ENCODE data around the gene AASS. TPM values are rescaled to one million over a fixed set of nuclear protein-coding genes. Genes with fewer than 3 reads are reported as not detected.

Gene AASS
- total RNA-seq, 2 experiments from 2014 or later = 0.98 to 1.5 TPM

- ATAC-seq (ENCODE audit: poor library complexity) (no peak), DNase-seq (no peak)
- Mint-ChIP-seq H3K27ac (no peak overlapping the region), H3K4me1 (ENCODE audit: low read depth) (peaks cover 15% of the 10 kb centered on the region), H3K27me3 (peaks cover 32% of the 10 kb centered on the region), H3K36me3 (ENCODE audit: low read depth) (peaks cover 3% of the 10 kb centered on the region), H3K9me3 (peaks cover under 1% of the 10 kb centered on the region), H3K4me3 (no peak overlapping the region)
- peaks cover 7 to 8% of the 10 kb centered on the region in 2 experiments for H3K27me3 ChIP-seq (ENCODE audit: control insufficient read depth in 1 of 2, insufficient read depth in 2 of 2, low read length in 2 of 2)
- POLR2A ChIA-PET = no interaction called here
- H3K9me3 ChIP-seq (ENCODE audit: control insufficient read depth in 1 of 2, insufficient read depth in 1 of 2, low read length in 2 of 2) = no peaks in the 10 kb centered on the region
- H3K4me3 ChIP-seq (ENCODE audit: low read length) = no peak overlapping the region
- CTCF ChIA-PET = no interaction called here
- no peaks in the 10 kb centered on the region for H3K36me3 ChIP-seq (ENCODE audit: insufficient read depth, low read length)
- peaks cover 13% of the 10 kb centered on the region for H3K4me1 ChIP-seq (ENCODE audit: insufficient read depth, low read length)
- intact Hi-C loops (cut with DNase I, micrococcal nuclease) = no loop called here
- H3K27ac ChIP-seq (ENCODE audit: low read depth in 1 of 2, low read length in 2 of 2) = no peak overlapping the region
- TF ChIP-seq, protein P1, sequence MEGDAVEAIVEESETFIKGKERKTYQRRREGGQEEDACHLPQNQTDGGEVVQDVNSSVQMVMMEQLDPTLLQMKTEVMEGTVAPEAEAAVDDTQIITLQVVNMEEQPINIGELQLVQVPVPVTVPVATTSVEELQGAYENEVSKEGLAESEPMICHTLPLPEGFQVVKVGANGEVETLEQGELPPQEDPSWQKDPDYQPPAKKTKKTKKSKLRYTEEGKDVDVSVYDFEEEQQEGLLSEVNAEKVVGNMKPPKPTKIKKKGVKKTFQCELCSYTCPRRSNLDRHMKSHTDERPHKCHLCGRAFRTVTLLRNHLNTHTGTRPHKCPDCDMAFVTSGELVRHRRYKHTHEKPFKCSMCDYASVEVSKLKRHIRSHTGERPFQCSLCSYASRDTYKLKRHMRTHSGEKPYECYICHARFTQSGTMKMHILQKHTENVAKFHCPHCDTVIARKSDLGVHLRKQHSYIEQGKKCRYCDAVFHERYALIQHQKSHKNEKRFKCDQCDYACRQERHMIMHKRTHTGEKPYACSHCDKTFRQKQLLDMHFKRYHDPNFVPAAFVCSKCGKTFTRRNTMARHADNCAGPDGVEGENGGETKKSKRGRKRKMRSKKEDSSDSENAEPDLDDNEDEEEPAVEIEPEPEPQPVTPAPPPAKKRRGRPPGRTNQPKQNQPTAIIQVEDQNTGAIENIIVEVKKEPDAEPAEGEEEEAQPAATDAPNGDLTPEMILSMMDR (IDR thresholded peaks at IDR 0.05) = no peak
Measured at GRCh38 chr7:122148081-122148480, 4.0 kb upstream of the AASS start.

DNA sequence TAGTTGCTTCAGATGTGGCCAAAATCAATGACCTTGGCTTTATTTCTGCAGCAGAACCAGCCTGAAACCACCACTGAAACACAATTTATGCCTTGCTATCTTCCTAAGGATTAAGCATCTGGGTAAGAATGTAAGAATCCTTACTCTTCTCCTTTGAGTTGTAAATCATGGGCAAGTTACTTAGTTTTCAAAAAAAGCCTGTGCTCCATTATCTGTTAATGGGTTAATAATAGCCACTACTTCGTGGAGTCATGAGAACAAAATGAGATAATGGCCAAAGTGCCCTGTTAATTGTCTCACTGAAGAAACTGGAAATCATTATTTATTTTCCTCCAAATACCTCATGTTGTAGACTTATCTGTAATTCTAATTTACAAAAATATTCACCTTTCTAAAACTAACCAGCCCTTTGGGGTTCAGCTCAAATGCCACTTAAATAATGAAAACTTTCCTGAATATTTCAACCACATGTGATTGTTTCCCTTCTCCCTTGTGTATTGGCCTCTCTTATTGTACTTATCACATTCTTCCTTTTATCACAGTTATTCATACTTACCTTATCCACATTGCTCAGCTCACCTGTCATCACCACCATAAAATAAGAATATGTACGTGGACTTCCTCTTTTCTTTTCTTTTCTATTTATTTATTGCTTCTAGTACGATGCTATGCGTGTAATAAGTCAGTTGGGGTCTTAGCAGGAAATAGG, 2.0 kb upstream of the AASS start:
- Mint-ChIP-seq H3K36me3 (ENCODE audit: low read depth) (peaks cover 3% of the 10 kb centered on the region), H3K27me3 (peaks cover 40% of the 10 kb centered on the region), H3K4me1 (ENCODE audit: low read depth) (peaks cover 19% of the 10 kb centered on the region), H3K9me3 (no peaks in the 10 kb centered on the region), H3K27ac (no peak overlapping the region), H3K4me3 (peak overlapping the region; percentile 65)
- intact Hi-C loops (cut with DNase I, micrococcal nuclease) = no loop called here
- no peak overlapping the region for H3K27ac ChIP-seq (ENCODE audit: low read depth in 1 of 2, low read length in 2 of 2)
- TF ChIP-seq, protein P1 (IDR thresholded peaks at IDR 0.05) = no peak
- DNase-seq (no peak), ATAC-seq (ENCODE audit: poor library complexity) (no peak)
- H3K9me3 ChIP-seq (ENCODE audit: control insufficient read depth in 1 of 2, insufficient read depth in 1 of 2, low read length in 2 of 2) = no peaks in the 10 kb centered on the region
- peaks cover 7 to 10% of the 10 kb centered on the region in 2 experiments for H3K27me3 ChIP-seq (ENCODE audit: control insufficient read depth in 1 of 2, insufficient read depth in 2 of 2, low read length in 2 of 2)
- no peak overlapping the region for H3K4me3 ChIP-seq (ENCODE audit: low read length)
- no peaks in the 10 kb centered on the region for H3K36me3 ChIP-seq (ENCODE audit: insufficient read depth, low read length)
- ChIA-PET CTCF (no interaction called here), POLR2A (no interaction called here)
- peaks cover 14% of the 10 kb centered on the region for H3K4me1 ChIP-seq (ENCODE audit: insufficient read depth, low read length)

GRCh38 chr7:122143376-122143750, 686 bp downstream of the AASS start:
- POLR2A ChIA-PET = interaction anchor here (0.7 kb wide), 1 partner anchor 1600 kb away, joined by 3 read pairs; no protein-coding TSS in a partner anchor
- Histone ChIP-seq H3K27me3 (ENCODE audit: control insufficient read depth in 1 of 2, insufficient read depth in 2 of 2, low read length in 2 of 2) (peaks cover 7 to 10% of the 10 kb centered on the region in 2 experiments), H3K27ac (ENCODE audit: low read depth in 1 of 2, low read length in 2 of 2) (no peak overlapping the region), H3K9me3 (ENCODE audit: control insufficient read depth in 1 of 2, insufficient read depth in 1 of 2, low read length in 2 of 2) (no peaks in the 10 kb centered on the region), H3K4me3 (ENCODE audit: low read length) (peak overlapping the region; percentile 76), H3K4me1 (ENCODE audit: insufficient read depth, low read length) (peaks cover 14% of the 10 kb centered on the region), H3K36me3 (ENCODE audit: insufficient read depth, low read length) (no peaks in the 10 kb centered on the region)
- DNase-seq (peak in 5 of 14 experiments; percentile 1 to 34 (median 17)), ATAC-seq (ENCODE audit: poor library complexity) (no peak)
- Mint-ChIP-seq H3K4me3 (peak overlapping the region; percentile 97), H3K36me3 (ENCODE audit: low read depth) (peaks cover 3% of the 10 kb centered on the region), H3K4me1 (ENCODE audit: low read depth) (peaks cover 22% of the 10 kb centered on the region), H3K27me3 (peaks cover 40% of the 10 kb centered on the region), H3K27ac (peak overlapping the region; percentile 73), H3K9me3 (no peaks in the 10 kb centered on the region)
- TF ChIP-seq, protein P1 (IDR thresholded peaks at IDR 0.05) = no peak
- CTCF ChIA-PET = no interaction called here
- intact Hi-C loops (cut with DNase I, micrococcal nuclease) = no loop called here
